MM.1S (cell line): ENCODE measurements around the gene CEP72.

Source experiments
- DNase-seq: peaks from one replicate; pipeline ENCODE4 v3.0.0-alpha.2; 2015
- H2AFZ ChIP-seq: fragments of 300-600 bp; sonication (generic); 2 replicates; pipeline ENCODE4 v1.6.0; 2016; ENCODE audit warnings: antibody characterized with exemption, low read length
- H3F3A ChIP-seq: fragments of 300-600 bp; sonication (generic); 2 replicates; pipeline ENCODE4 v1.6.1; 2016; ENCODE audit warnings: mild to moderate bottlenecking, antibody characterized with exemption, low read length, moderate library complexity, mixed read lengths; ENCODE audit not compliant: insufficient read depth
- H3K27ac ChIP-seq: fragments of 300-600 bp; sonication (generic); 2 replicates; pipeline ENCODE4 v1.5.1; 2016; ENCODE audit warnings: mild to moderate bottlenecking, low read length
- H3K27me3 ChIP-seq: fragments of 300-600 bp; sonication (generic); replicated peaks from 2 replicates; pipeline ENCODE4 v1.6.0; 2016; ENCODE audit warnings: low read length; ENCODE audit not compliant: insufficient read depth
- H3K36me3 ChIP-seq: fragments of 300-600 bp; sonication (generic); replicated peaks from 2 replicates; pipeline ENCODE4 v1.6.1; 2016; ENCODE audit warnings: mild to moderate bottlenecking, low read length, mixed read lengths; ENCODE audit not compliant: insufficient read depth
- H3K4me1 ChIP-seq: fragments of 300-600 bp; sonication (generic); 2 replicates; pipeline ENCODE4 v1.6.1; 2016; ENCODE audit warnings: low read length, mixed read lengths
- H3K4me2 ChIP-seq: fragments of 300-600 bp; sonication (generic); 2 replicates; pipeline ENCODE4 v1.6.0; 2016; ENCODE audit warnings: low read depth, low read length
- H3K4me3 ChIP-seq: fragments of 300-600 bp; sonication (generic); 2 replicates; pipeline ENCODE4 v1.5.1; 2016; ENCODE audit warnings: low read length, mixed read lengths
- H3K79me2 ChIP-seq: fragments of 300-600 bp; sonication (generic); 2 replicates; pipeline ENCODE4 v1.6.1; 2016; ENCODE audit warnings: mixed run types, low read length, mixed read lengths
- H3K9ac ChIP-seq: fragments of 300-600 bp; sonication (generic); 2 replicates; pipeline ENCODE4 v1.6.1; 2016; ENCODE audit warnings: low read length, mixed read lengths
- H3K9me2 ChIP-seq: fragments of 300-600 bp; sonication (generic); replicated peaks from 2 replicates; pipeline ENCODE4 v1.6.1; 2016; ENCODE audit warnings: mild to moderate bottlenecking, low read length, mixed read lengths; ENCODE audit not compliant: insufficient read depth
- H3K9me3 ChIP-seq: fragments of 300-600 bp; sonication (generic); replicated peaks from 2 replicates; pipeline ENCODE4 v1.6.1; 2016; ENCODE audit warnings: mild to moderate bottlenecking, low read length, mixed read lengths; ENCODE audit not compliant: insufficient read depth
- H4K20me1 ChIP-seq: fragments of 300-600 bp; sonication (generic); 2 replicates; pipeline ENCODE4 v1.6.1; 2016; ENCODE audit warnings: mild to moderate bottlenecking, low read length, moderate library complexity, mixed read lengths; ENCODE audit not compliant: insufficient read depth
- CTCF ChIP-seq: fragments of 300-600 bp; sonication (generic); IDR thresholded peaks from 2 replicates; pipeline ENCODE4 v1.5.1; 2016; ENCODE audit warnings: antibody characterized with exemption, low read length, mixed read lengths
- EZH2 ChIP-seq: fragments of 300-600 bp; sonication (generic); optimal IDR thresholded peaks from 2 replicates; pipeline ENCODE3; 2017; ENCODE audit warnings: low read depth, mild to moderate bottlenecking, antibody characterized with exemption, low read length, mixed read lengths
- EZH2phosphoT487 ChIP-seq: fragments of 300-600 bp; sonication (generic); IDR thresholded peaks from 2 replicates; pipeline ENCODE4 v1.6.1; 2018; ENCODE audit warnings: antibody characterized with exemption, low read length

CEP72 gene

GRCh38 chr5:666816-667498 is 54.8 kb downstream of the CEP72 start:
- Histone ChIP-seq H3K9me3 (no peaks in the 10 kb centered on the region), H3K4me3 (no peak overlapping the region), H3K9me2 (no peaks in the 10 kb centered on the region), H3K27me3 (no peaks in the 10 kb centered on the region), H3K36me3 (no peaks in the 10 kb centered on the region), H3K4me2 (no peak overlapping the region), H3K27ac (no peak overlapping the region), H3K4me1 (no peaks in the 10 kb centered on the region), H3F3A (no peaks in the 10 kb centered on the region), H2AFZ (no peak overlapping the region), H3K79me2 (no peaks in the 10 kb centered on the region), H4K20me1 (no peaks in the 10 kb centered on the region), H3K9ac (no peak overlapping the region)
- TF ChIP-seq EZH2 (no peak), EZH2phosphoT487 (no peak)
- no peak for DNase-seq

- Histone ChIP-seq H4K20me1 (no peaks in the 10 kb centered on the region), H2AFZ (no peak overlapping the region)
- TF ChIP-seq EZH2 = no peak
- TF ChIP-seq CTCF = no peak
- TF ChIP-seq EZH2phosphoT487 = no peak
Measured at GRCh38 chr5:668283-668995, 56.3 kb downstream of the CEP72 start.

GRCh38 chr5:669111-669841 is 57.1 kb downstream of the CEP72 start:
- Histone ChIP-seq H3K27me3 (no peaks in the 10 kb centered on the region), H2AFZ (no peak overlapping the region), H3K9me2 (no peaks in the 10 kb centered on the region), H3K36me3 (no peaks in the 10 kb centered on the region), H3K27ac (no peak overlapping the region), H3K9me3 (no peaks in the 10 kb centered on the region), H3F3A (no peaks in the 10 kb centered on the region), H3K4me3 (no peak overlapping the region), H3K4me2 (no peak overlapping the region), H3K79me2 (no peaks in the 10 kb centered on the region), H4K20me1 (no peaks in the 10 kb centered on the region), H3K4me1 (no peaks in the 10 kb centered on the region), H3K9ac (no peak overlapping the region)
- no peak for DNase-seq
- TF ChIP-seq CTCF (peak; percentile 69), EZH2 (no peak), EZH2phosphoT487 (no peak)

More at GRCh38 chr5:668283-668995, 56.3 kb downstream of the CEP72 start:
- no peaks in the 10 kb centered on the region for H3F3A ChIP-seq
- no peaks in the 10 kb centered on the region for H3K79me2 ChIP-seq
- no peak for DNase-seq
- no peaks in the 10 kb centered on the region for H3K4me1 ChIP-seq
- no peak overlapping the region for H3K9ac ChIP-seq
- H3K4me3 ChIP-seq = no peak overlapping the region
- H3K36me3 ChIP-seq = no peaks in the 10 kb centered on the region
- no peak overlapping the region for H3K27ac ChIP-seq
- no peaks in the 10 kb centered on the region for H3K9me2 ChIP-seq
- H3K27me3 ChIP-seq = no peaks in the 10 kb centered on the region
- no peak overlapping the region for H3K4me2 ChIP-seq
- no peaks in the 10 kb centered on the region for H3K9me3 ChIP-seq
